GM12872 (cell line): ENCODE results near the gene HRK.

Experiments
- CTCF ChIP-seq: IDR thresholded peaks from 3 replicates; pipeline ENCODE4 v1.5.1; 2011; ENCODE audit warnings: low read depth, mild to moderate bottlenecking, low read length, moderate library complexity; ENCODE audit not compliant: insufficient read depth

The HRK gene

GRCh38 chr12:116915326-116915725, 34.1 kb upstream of the HRK start:
- no peak for TF ChIP-seq CTCF

- TF ChIP-seq CTCF, result no peak
Measured at GRCh38 chr12:116910645-116911451, 29.6 kb upstream of the HRK start, which contains the start of gene FBXW8. Gene FBXW8, plus strand, starts transcription at chr12:116910950. Its CDS starts 88 bp downstream, at chr12:116911038.

- TF ChIP-seq CTCF, result no peak
Measured at GRCh38 chr12:116910280-116910644, 29.0 kb upstream of the HRK start.

GRCh38 chr12:116906285-116906684, 25.0 kb upstream of the HRK start:
- TF ChIP-seq CTCF, result no peak

GRCh38 chr12:116903818-116904217, 22.6 kb upstream of the HRK start:
- no peak for TF ChIP-seq CTCF

- no peak for TF ChIP-seq CTCF
Measured at GRCh38 chr12:116901612-116902011, 20.4 kb upstream of the HRK start.

GRCh38 chr12:116898669-116899068, 17.4 kb upstream of the HRK start:
- TF ChIP-seq CTCF, result no peak
